ENCODE data around the gene MND1.
"Not testable (repeated sequence)": the region's sequence is repeated elsewhere in the genome, so short reads cannot be mapped to it uniquely, and the experiment has no call there.

- TF ChIP-seq POLR2A, EP300 (IDR thresholded peaks at IDR 0.05): not testable (repeated sequence)
- TF ChIP-seq, protein P1, sequence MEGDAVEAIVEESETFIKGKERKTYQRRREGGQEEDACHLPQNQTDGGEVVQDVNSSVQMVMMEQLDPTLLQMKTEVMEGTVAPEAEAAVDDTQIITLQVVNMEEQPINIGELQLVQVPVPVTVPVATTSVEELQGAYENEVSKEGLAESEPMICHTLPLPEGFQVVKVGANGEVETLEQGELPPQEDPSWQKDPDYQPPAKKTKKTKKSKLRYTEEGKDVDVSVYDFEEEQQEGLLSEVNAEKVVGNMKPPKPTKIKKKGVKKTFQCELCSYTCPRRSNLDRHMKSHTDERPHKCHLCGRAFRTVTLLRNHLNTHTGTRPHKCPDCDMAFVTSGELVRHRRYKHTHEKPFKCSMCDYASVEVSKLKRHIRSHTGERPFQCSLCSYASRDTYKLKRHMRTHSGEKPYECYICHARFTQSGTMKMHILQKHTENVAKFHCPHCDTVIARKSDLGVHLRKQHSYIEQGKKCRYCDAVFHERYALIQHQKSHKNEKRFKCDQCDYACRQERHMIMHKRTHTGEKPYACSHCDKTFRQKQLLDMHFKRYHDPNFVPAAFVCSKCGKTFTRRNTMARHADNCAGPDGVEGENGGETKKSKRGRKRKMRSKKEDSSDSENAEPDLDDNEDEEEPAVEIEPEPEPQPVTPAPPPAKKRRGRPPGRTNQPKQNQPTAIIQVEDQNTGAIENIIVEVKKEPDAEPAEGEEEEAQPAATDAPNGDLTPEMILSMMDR (IDR thresholded peaks at IDR 0.05), result not testable (repeated sequence)
These were observed 72.0 kb downstream of the MND1 start for GRCh38 chr4:153416456-153416855.
